IMR-90 (cell line): ENCODE measurements around the gene JMJD1C. TPM values are rescaled to one million over a fixed set of nuclear protein-coding genes. Genes with fewer than 3 reads are reported as not detected.

Source experiments
- ATAC-seq: fragments of 200-7000 bp; cut with Tn5 transposase; 2 replicates; pipeline ENCODE4 v1.9.1; 2020; ENCODE audit warnings: low read depth, mild to moderate bottlenecking, moderate library complexity
- BruUV-seq: library from RNA; stranded (reverse); fragments of 400-500 nt; replicated peaks from 2 replicates; lab custom pipeline; 2021; lab: Mats Ljungman, UMichigan
- CTCF ChIA-PET: fragments of 300-600 bp; formaldehyde crosslinking; extraction: SDS; loops from one replicate; lab custom pipeline; 2021; ENCODE audit warnings: antibody characterized with exemption; lab: Yijun Ruan, JAX
- POLR2A ChIA-PET: fragments of 300-600 bp; sonication (Branson Sonifier 250); formaldehyde crosslinking; loops from one replicate; lab custom pipeline; 2022; ENCODE audit warnings: antibody characterized with exemption; ENCODE audit not compliant: unreplicated experiment; lab: Charles Lee
- DNase-seq: peaks from one replicate; pipeline ENCODE4 v3.0.0; 2013
- H2AFZ ChIP-seq: replicated peaks from 2 replicates; pipeline ENCODE3; 2013; ENCODE audit warnings: low read length, mild to moderate bottlenecking; ENCODE audit not compliant: poor library complexity
- H2AK5ac ChIP-seq: 2 replicates; pipeline ENCODE4 v1.6.1; 2013; ENCODE audit warnings: low read depth, low read length, inconsistent platforms
- H2AK9ac ChIP-seq: replicated peaks from 2 replicates; pipeline ENCODE3; 2013; ENCODE audit warnings: mild to moderate bottlenecking, low read depth, low read length, moderate library complexity; ENCODE audit not compliant: poor library complexity
- H2BK120ac ChIP-seq: 2 replicates; pipeline ENCODE4 v1.6.1; 2013; ENCODE audit warnings: low read depth, low read length, inconsistent platforms
- H2BK15ac ChIP-seq: 3 replicates; pipeline ENCODE4 v1.6.1; 2013; ENCODE audit warnings: low read depth, low read length, inconsistent platforms
- H2BK20ac ChIP-seq: 2 replicates; pipeline ENCODE4 v1.6.1; 2013; ENCODE audit warnings: low read depth, mild to moderate bottlenecking, inconsistent platforms, low read length, moderate library complexity
- H2BK5ac ChIP-seq: 2 replicates; pipeline ENCODE4 v1.6.1; 2013; ENCODE audit warnings: mild to moderate bottlenecking, low read depth, low read length, inconsistent platforms; ENCODE audit not compliant: poor library complexity, severe bottlenecking
- H3K14ac ChIP-seq: replicated peaks from 2 replicates; pipeline ENCODE4 v1.6.1; 2013; ENCODE audit warnings: low read depth, low read length, inconsistent platforms
- H3K18ac ChIP-seq: 2 replicates; pipeline ENCODE4 v1.6.1; 2013; ENCODE audit warnings: low read depth, low read length, control low read depth
- H3K23ac ChIP-seq: 2 replicates; pipeline ENCODE4 v1.6.1; 2013; ENCODE audit warnings: low read depth, low read length, inconsistent platforms
- H3K27ac ChIP-seq: 2 replicates; pipeline ENCODE4 v1.5.1; 2013; ENCODE audit warnings: mild to moderate bottlenecking, control low read depth, low read length; ENCODE audit not compliant: insufficient read depth
- H3K27me3 ChIP-seq: 2 replicates; pipeline ENCODE4 v1.6.1; 2013; ENCODE audit warnings: low read length; ENCODE audit not compliant: control insufficient read depth, insufficient read depth
- H3K36me3 ChIP-seq: 2 replicates; pipeline ENCODE4 v1.6.1; 2013; ENCODE audit warnings: low read length, mixed read lengths; ENCODE audit not compliant: control insufficient read depth, insufficient read depth
- H3K4ac ChIP-seq: 2 replicates; pipeline ENCODE4 v1.6.1; 2013; ENCODE audit warnings: low read depth, low read length, inconsistent platforms
- H3K4me1 ChIP-seq: 2 replicates; pipeline ENCODE4 v1.6.1; 2013; ENCODE audit warnings: low read length, mixed read lengths; ENCODE audit not compliant: control insufficient read depth, insufficient read depth
- H3K4me2 ChIP-seq: 2 replicates; pipeline ENCODE4 v1.6.1; 2013; ENCODE audit warnings: low read depth, mild to moderate bottlenecking, control low read depth, low read length, moderate library complexity
- H3K4me3 ChIP-seq: 2 replicates; pipeline ENCODE4 v1.5.1; 2013; ENCODE audit warnings: low read depth, mild to moderate bottlenecking, control low read depth, low read length, moderate library complexity; ENCODE audit not compliant: insufficient read depth
- H3K56ac ChIP-seq: 2 replicates; pipeline ENCODE4 v1.6.1; 2013; ENCODE audit warnings: low read length, inconsistent platforms; ENCODE audit not compliant: insufficient read depth; ENCODE audit errors: extremely low read depth
- H3K79me1 ChIP-seq, 2 experiments: 2 replicates each; pipeline ENCODE4 v1.6.1; 2013; ENCODE audit warnings: low read length in 2 of 2, inconsistent platforms in 1 of 2, low read depth in 1 of 2
- H3K9ac ChIP-seq: 2 replicates; pipeline ENCODE4 v1.6.1; 2013; ENCODE audit warnings: low read depth, low read length, control low read depth
- H3K9me1 ChIP-seq: 2 replicates; pipeline ENCODE4 v1.6.1; 2013; ENCODE audit warnings: low read length, inconsistent platforms; ENCODE audit not compliant: insufficient read depth
- H3K9me3 ChIP-seq: 2 replicates; pipeline ENCODE4 v1.6.1; 2013; ENCODE audit warnings: low read length; ENCODE audit not compliant: control insufficient read depth, insufficient read depth
- H4K20me1 ChIP-seq: 2 replicates; pipeline ENCODE4 v1.6.1; 2013; ENCODE audit warnings: low read length, inconsistent platforms; ENCODE audit not compliant: insufficient read depth
- H4K5ac ChIP-seq: 2 replicates; pipeline ENCODE4 v1.6.1; 2013; ENCODE audit warnings: mild to moderate bottlenecking, low read depth, low read length, control low read depth
- H4K8ac ChIP-seq, 2 experiments: 2 replicates each; pipeline ENCODE4 v1.6.1; 2013; ENCODE audit warnings: low read depth in 2 of 2, low read length in 2 of 2, control low read depth in 1 of 2, inconsistent platforms in 1 of 2
- H4K91ac ChIP-seq: 2 replicates; pipeline ENCODE4 v1.6.1; 2013; ENCODE audit warnings: low read depth, low read length, inconsistent platforms; ENCODE audit not compliant: insufficient read depth
- CEBPB ChIP-seq: IDR thresholded peaks from 2 replicates; pipeline ENCODE4 v1.6.1; 2012; ENCODE audit warnings: low read depth, low read length, improper control_type of control experiment
- MXI1 ChIP-seq: IDR thresholded peaks from 2 replicates; pipeline ENCODE4 v1.6.1; 2012; ENCODE audit warnings: low read depth, mild to moderate bottlenecking, low read length, moderate library complexity, borderline replicate concordance
- WGBS, 2 experiments: methylation state at CpG; one replicate each; pipeline versions ENCODE4 v1.1.5 to v1.1.7; 2013; ENCODE audit warnings: missing lambda C conversion rate in 2 of 2; ENCODE audit not compliant: insufficient read length in 1 of 2; ENCODE audit errors: extremely low coverage in 2 of 2; 5-methylcytosine and 5-hydroxymethylcytosine counted together
- dilution Hi-C: fragments of 300-500 bp; cut with HindIII; formaldehyde crosslinking; loops from one replicate; pipeline ENCODE4 v1.14.3; 2018; ENCODE audit warnings: low sequenced_read_pairs; ENCODE audit not compliant: unreplicated experiment
- in situ Hi-C: fragments of 300-500 bp; cut with MboI; formaldehyde crosslinking; loops from 3 replicates; pipeline ENCODE4 v1.14.3; 2019; ENCODE audit warnings: low sequenced_read_pairs, inconsistent platforms, mixed read lengths
- intact Hi-C: fragments of 100-400 bp; cut with micrococcal nuclease; formaldehyde crosslinking; loops from 2 replicates; pipeline ENCODE4 v1.10.0; 2022
- polyA plus RNA-seq, 3 experiments: library from polyadenylated mRNA; depleted of rRNA; stranded (reverse); fragments of >200 nt; gene quantifications; 2 replicates each; pipeline ENCODE4 v1.2.3, GENCODE V29; 2012; ENCODE audit warnings: low replicate concordance in 1 of 3
- total RNA-seq: library from RNA; depleted of rRNA; stranded (reverse); fragments of >200 nt; gene quantifications from 2 replicates; pipeline ENCODE4 v1.2.3, GENCODE V29; 2012

The JMJD1C gene
- total and polyA plus RNA-seq, 2 of the 4 experiments (the other 2 are of a cell fraction), result 15.6 to 96.8 TPM

DNA sequence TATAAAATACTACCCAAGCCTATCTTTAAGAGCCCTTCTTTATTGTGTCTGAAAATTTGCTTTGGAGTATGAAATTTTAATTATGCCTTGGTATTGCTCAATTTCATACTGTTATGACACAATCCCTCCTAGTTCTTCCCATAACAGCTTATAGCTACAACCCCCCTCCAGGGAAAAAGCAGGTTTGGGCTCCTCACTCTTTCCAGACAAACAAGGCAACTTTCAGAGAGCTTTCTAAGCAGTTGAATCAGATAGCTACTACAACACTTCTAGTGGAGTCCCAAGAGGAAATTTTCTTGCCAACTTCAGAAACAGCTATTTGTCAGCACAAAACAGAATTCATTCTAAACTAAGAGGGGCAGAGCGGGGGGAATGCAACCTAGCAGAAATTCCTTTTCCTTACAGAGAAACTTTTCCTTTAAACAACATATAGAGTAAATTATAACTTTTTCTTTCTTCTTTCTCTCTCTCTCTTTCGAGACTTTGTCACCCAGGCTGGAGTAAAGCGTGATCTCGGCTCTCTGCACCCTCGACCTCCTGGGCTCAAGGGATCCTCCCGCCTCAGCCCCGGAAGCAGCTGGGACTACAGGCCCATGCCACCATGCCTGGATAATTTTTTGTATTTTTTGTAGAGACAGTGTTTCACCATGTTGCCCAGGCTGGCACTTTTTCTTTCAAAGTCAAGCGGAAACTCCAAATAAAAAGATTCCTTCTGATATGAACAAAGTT, 26.0 kb upstream of the JMJD1C start:
- Histone ChIP-seq H3K9ac (peak overlapping the region; percentile 49), H4K5ac (peak overlapping the region; percentile 41; the same call in 1 of the 2 replicates), H3K9me3 (peaks cover 2% of the 10 kb centered on the region; the same call in 1 of the 2 replicates), H3K4ac (peak overlapping the region; percentile 30; the same call in 1 of the 2 replicates), H2BK5ac (peak overlapping the region; percentile 58), H2AK9ac (no peak overlapping the region), H2AFZ (no peak overlapping the region), H3K27ac (peak overlapping the region; percentile 95), H2BK15ac (no peak overlapping the region), H2BK20ac (no peak overlapping the region), H2BK120ac (no peak overlapping the region), H3K36me3 (no peaks in the 10 kb centered on the region), H4K91ac (no peak overlapping the region), H3K18ac (peak overlapping the region; percentile 24; the same call in 1 of the 2 replicates), H3K4me3 (no peak overlapping the region), H3K56ac (no peak overlapping the region), H2AK5ac (peak overlapping the region; percentile 57; the same call in 1 of the 2 replicates), H4K20me1 (peaks cover 24% of the 10 kb centered on the region), H3K4me2 (peak overlapping the region; percentile 52; the same call in 1 of the 2 replicates), H3K14ac (peak overlapping the region; percentile 41; the same call in 1 of the 2 replicates), H3K23ac (no peak overlapping the region; the same call in 1 of the 2 replicates), H3K9me1 (0 out of 2 replicates have a peak, but pooled peaks cover 3% of the 10 kb centered on the region), H3K4me1 (peaks cover 5% of the 10 kb centered on the region), H4K8ac (peak overlapping the region in 1 of 2 experiments; percentile 40; a peak in 1 of 4 replicates), H3K27me3 (no peaks in the 10 kb centered on the region), H3K79me1 (peaks cover 27 to 66% of the 10 kb centered on the region in 2 experiments)
- TF ChIP-seq MXI1, result no peak
- peak; percentile 97 for TF ChIP-seq CEBPB
- peak; percentile 88 for ATAC-seq
- ChIA-PET POLR2A (interaction anchor here (0.6 to 0.8 kb wide), 2 partner anchors 112 to 124 kb away, joined by 3 to 4 read pairs; no protein-coding TSS in a partner anchor), CTCF (no interaction called here)
- intact Hi-C loops (no loop called here), in situ Hi-C loops (no loop called here), dilution Hi-C loops (no loop called here)
- WGBS, 2 experiments, result no CpG with 5 or more reads among the region's 8 CpGs
- no TSS peak for BruUV-seq
- peak; percentile 74 for DNase-seq
